ENCODE results near the gene NOS2. TPM values are rescaled to one million over a fixed set of nuclear protein-coding genes. Genes with fewer than 3 reads are reported as not detected.

Gene NOS2
- total RNA-seq, 4 donors from 2014 or later = 0.09 to 2.8 (median 0.62) TPM; not detected in 1

- no peak for TF ChIP-seq POLR2A (IDR thresholded peaks at IDR 0.05)
- TF ChIP-seq, protein P1, sequence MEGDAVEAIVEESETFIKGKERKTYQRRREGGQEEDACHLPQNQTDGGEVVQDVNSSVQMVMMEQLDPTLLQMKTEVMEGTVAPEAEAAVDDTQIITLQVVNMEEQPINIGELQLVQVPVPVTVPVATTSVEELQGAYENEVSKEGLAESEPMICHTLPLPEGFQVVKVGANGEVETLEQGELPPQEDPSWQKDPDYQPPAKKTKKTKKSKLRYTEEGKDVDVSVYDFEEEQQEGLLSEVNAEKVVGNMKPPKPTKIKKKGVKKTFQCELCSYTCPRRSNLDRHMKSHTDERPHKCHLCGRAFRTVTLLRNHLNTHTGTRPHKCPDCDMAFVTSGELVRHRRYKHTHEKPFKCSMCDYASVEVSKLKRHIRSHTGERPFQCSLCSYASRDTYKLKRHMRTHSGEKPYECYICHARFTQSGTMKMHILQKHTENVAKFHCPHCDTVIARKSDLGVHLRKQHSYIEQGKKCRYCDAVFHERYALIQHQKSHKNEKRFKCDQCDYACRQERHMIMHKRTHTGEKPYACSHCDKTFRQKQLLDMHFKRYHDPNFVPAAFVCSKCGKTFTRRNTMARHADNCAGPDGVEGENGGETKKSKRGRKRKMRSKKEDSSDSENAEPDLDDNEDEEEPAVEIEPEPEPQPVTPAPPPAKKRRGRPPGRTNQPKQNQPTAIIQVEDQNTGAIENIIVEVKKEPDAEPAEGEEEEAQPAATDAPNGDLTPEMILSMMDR (IDR thresholded peaks at IDR 0.05) = no peak
- no peak overlapping the region for H3K4me3 ChIP-seq
- H3K27ac ChIP-seq = no peak overlapping the region
- intact Hi-C loops (cut with DNase I; ENCODE audit: low total_unique reads) = no loop called here
- no peaks in the 10 kb centered on the region for H3K27me3 ChIP-seq
- no peak for DNase-seq
- no peaks in the 10 kb centered on the region for H3K9me3 ChIP-seq
- H3K36me3 ChIP-seq = no peaks in the 10 kb centered on the region
- no peaks in the 10 kb centered on the region for H3K4me1 ChIP-seq
Observed at GRCh38 chr17:27817731-27818130, 17.4 kb upstream of the NOS2 start.

GRCh38 chr17:27816946-27817345 lies 16.6 kb upstream of the NOS2 start:
- H3K4me3 ChIP-seq = no peak overlapping the region
- intact Hi-C loops (cut with DNase I; ENCODE audit: low total_unique reads) = no loop called here
- no peaks in the 10 kb centered on the region for H3K27me3 ChIP-seq
- H3K4me1 ChIP-seq = no peaks in the 10 kb centered on the region
- no peak for DNase-seq
- H3K36me3 ChIP-seq = no peaks in the 10 kb centered on the region
- H3K27ac ChIP-seq = no peak overlapping the region
- TF ChIP-seq, protein P1 (IDR thresholded peaks at IDR 0.05) = no peak
- TF ChIP-seq POLR2A (IDR thresholded peaks at IDR 0.05) = no peak
- no peaks in the 10 kb centered on the region for H3K9me3 ChIP-seq

DNA sequence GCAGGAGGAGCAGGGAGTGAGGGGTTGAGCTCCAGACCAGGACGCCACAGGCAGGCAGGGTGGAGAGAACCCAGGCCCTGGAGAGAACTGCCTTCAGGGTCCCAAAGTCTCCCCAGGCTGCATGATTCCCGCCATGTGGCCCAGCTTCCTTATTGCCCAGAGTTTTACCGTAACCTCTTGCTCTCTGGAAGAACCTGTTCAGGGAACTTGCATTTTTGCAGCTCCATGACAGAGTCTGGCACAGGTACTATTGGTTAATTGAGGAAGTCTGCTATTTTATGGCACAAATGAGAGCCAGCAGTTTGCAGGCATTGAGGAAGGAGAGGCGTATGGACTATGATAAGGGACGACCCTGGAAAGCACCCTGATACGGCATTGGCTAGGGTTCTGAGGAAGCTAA lies 11.6 kb upstream of the NOS2 start:
- TF ChIP-seq, protein P1 (IDR thresholded peaks at IDR 0.05) = no peak
- no peak for TF ChIP-seq POLR2A (IDR thresholded peaks at IDR 0.05)
- H3K4me1 ChIP-seq = no peaks in the 10 kb centered on the region
- no peak for DNase-seq
- no peaks in the 10 kb centered on the region for H3K27me3 ChIP-seq
- H3K27ac ChIP-seq = no peak overlapping the region
- intact Hi-C loops (cut with DNase I; ENCODE audit: low total_unique reads) = no loop called here
- no peaks in the 10 kb centered on the region for H3K36me3 ChIP-seq
- H3K4me3 ChIP-seq = no peak overlapping the region
- no peaks in the 10 kb centered on the region for H3K9me3 ChIP-seq

GRCh38 chr17:27810902-27811557 lies 10.7 kb upstream of the NOS2 start:
- H3K27ac ChIP-seq = no peak overlapping the region
- no peaks in the 10 kb centered on the region for H3K27me3 ChIP-seq
- no peaks in the 10 kb centered on the region for H3K4me1 ChIP-seq
- intact Hi-C loops (cut with DNase I; ENCODE audit: low total_unique reads) = no loop called here
- no peaks in the 10 kb centered on the region for H3K9me3 ChIP-seq
- no peak for TF ChIP-seq POLR2A (IDR thresholded peaks at IDR 0.05)
- TF ChIP-seq, protein P1 (IDR thresholded peaks at IDR 0.05) = no peak
- no peak for DNase-seq
- no peaks in the 10 kb centered on the region for H3K36me3 ChIP-seq
- H3K4me3 ChIP-seq = no peak overlapping the region

GRCh38 chr17:27810211-27810901 lies 10.0 kb upstream of the NOS2 start:
- H3K36me3 ChIP-seq = no peaks in the 10 kb centered on the region
- intact Hi-C loops (cut with DNase I; ENCODE audit: low total_unique reads) = no loop called here
- H3K4me1 ChIP-seq = no peaks in the 10 kb centered on the region
- H3K27me3 ChIP-seq = no peaks in the 10 kb centered on the region
- TF ChIP-seq POLR2A (IDR thresholded peaks at IDR 0.05) = no peak
- TF ChIP-seq, protein P1 (IDR thresholded peaks at IDR 0.05) = no peak
- no peaks in the 10 kb centered on the region for H3K9me3 ChIP-seq
- no peak overlapping the region for H3K4me3 ChIP-seq
- H3K27ac ChIP-seq = no peak overlapping the region
- no peak for DNase-seq

Measured in uterus (tissue), 4 donors.